GM12865 (cell line): ENCODE measurements around the gene NGRN.

Source experiments
- DNase-seq: peaks from one replicate; pipeline ENCODE4 v3.0.0; 2010; ENCODE audit warnings: low read depth
- H3K4me3 ChIP-seq: 2 replicates; pipeline ENCODE4 v1.5.1; 2011; ENCODE audit warnings: mild to moderate bottlenecking, low read depth, low read length, control low read depth
- TF ChIP-seq, protein P1 (sequence below): IDR thresholded peaks from 2 replicates; pipeline ENCODE4 v1.5.1; 2011; ENCODE audit warnings: low read length, control low read depth, low read depth, inconsistent platforms; ENCODE audit not compliant: insufficient read depth; ENCODE audit errors: missing control alignments

The NGRN gene

DNA sequence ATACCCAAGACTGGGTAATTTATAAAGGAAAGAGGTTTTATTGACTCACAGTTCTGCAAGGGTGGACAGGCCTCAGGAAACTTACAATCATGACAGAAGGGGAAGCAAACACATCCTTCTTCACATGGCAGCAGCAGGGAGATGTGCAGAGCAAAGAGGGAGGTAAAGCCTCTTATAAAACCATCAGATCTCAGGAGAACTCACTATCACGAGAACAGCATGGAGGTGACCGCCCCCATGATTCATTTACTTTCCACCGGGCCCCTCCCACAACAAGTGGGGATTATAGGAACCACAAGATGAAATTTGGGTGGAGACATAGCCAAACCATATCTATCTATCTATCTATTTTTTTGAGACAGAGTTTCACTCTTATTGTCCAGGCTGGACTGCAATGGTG is 26.1 kb upstream of the NGRN start:
- no peak for DNase-seq
- TF ChIP-seq, protein P1, sequence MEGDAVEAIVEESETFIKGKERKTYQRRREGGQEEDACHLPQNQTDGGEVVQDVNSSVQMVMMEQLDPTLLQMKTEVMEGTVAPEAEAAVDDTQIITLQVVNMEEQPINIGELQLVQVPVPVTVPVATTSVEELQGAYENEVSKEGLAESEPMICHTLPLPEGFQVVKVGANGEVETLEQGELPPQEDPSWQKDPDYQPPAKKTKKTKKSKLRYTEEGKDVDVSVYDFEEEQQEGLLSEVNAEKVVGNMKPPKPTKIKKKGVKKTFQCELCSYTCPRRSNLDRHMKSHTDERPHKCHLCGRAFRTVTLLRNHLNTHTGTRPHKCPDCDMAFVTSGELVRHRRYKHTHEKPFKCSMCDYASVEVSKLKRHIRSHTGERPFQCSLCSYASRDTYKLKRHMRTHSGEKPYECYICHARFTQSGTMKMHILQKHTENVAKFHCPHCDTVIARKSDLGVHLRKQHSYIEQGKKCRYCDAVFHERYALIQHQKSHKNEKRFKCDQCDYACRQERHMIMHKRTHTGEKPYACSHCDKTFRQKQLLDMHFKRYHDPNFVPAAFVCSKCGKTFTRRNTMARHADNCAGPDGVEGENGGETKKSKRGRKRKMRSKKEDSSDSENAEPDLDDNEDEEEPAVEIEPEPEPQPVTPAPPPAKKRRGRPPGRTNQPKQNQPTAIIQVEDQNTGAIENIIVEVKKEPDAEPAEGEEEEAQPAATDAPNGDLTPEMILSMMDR = no peak
- H3K4me3 ChIP-seq = no peak overlapping the region

GRCh38 chr15:90240856-90241255 is 24.6 kb upstream of the NGRN start:
- no peak overlapping the region for H3K4me3 ChIP-seq
- DNase-seq = no peak
- TF ChIP-seq, protein P1 = no peak

GRCh38 chr15:90241343-90242192 is 23.9 kb upstream of the NGRN start:
- H3K4me3 ChIP-seq = no peak overlapping the region
- TF ChIP-seq, protein P1 = no peak

DNA sequence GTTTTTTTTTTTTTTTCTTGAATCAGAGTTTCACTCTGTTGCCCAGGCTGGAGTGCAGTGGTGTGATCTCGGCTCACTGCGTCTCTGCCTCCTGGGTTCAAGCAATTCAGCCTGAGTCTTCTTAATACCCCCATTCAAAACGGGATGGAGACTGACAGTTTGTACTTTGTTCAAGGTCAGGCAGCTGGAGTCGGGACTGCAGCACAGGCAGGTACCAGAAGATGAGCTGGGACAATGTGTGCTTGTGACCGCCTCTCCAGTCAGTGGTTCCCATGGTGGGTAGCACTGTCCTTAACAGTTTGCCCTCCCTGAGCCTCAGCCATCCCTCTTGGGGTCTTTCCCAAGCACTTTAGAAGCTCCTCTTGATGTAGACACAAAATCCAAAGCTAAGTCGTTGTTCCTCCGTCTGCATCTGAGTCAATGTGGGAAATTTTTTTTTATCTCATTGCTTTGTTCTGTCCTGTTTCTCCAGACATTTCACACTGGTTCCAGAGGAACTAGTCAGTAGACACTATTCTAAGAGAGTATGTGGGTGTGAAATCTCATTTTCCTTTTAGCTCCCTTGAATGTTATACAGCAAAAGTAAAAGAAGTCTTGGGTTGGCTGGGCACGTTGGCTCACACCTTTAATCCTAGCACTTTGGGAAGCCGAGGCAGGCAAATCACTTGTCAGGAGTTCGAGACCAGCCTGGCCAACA is 21.4 kb upstream of the NGRN start:
- no peak overlapping the region for H3K4me3 ChIP-seq
- no peak for DNase-seq

More at GRCh38 chr15:90241343-90242192, 23.9 kb upstream of the NGRN start:
- no peak for DNase-seq

DNA sequence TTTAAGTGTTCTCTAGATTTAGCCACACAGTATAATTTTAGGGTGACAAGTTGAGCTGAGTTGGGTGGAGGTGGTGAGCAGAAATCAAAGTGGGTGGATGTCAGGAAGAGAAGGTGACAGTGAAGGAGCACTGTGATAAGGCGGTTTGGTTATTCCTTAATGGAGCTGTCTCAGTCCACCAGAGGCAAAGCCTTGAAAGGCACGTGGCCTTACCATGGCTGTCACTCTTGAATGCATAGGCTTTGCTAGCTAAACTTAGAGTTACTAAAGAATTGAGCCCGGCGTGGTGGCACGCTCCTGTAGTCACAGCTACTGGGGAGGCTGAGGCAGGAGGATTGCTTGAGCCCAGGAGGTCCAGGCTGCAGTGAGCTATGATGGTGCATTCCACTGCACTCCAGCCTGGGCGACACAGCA is 16.7 kb upstream of the NGRN start:
- TF ChIP-seq, protein P1 = no peak
- DNase-seq = no peak
- no peak overlapping the region for H3K4me3 ChIP-seq

More for the DNA sequence above, 21.4 kb upstream of the NGRN start:
- TF ChIP-seq, protein P1 = no peak

DNA sequence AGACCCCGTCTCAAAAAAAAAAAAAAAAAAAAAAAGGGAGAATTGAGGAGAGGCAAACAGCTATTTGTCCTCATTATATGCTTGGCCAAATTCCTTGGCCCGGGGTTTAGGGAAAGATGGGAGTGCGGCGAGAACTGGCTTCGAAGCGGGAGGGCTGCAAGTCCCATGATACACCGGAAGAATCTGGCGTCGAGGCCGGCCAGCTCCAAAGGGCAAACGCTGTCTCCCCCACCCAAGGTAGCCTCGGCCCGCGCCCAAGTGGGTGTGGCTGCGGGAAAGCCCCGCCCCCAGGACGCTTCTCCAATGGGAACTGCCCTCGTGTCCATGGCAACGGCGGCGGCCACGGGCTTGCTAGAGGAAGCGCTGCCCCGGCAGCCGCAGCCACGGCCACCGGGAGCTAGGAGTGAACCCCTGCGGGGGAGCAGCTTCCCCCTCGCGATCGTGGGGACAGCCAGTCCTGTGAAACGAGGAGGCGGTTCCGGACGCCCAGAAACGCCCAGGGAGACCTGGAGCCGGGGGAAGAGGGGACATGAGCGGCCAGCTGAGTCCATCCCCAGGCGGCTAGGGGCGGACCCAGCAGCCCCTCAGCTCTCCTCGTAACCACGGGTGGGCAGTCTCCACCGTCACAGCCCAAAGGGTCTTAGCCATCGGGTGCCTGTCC is 16.1 kb upstream of the NGRN start, which contains the start of gene TTLL13:
Gene TTLL13 (plus strand): TSS at position 354 of the 661 bp plus-strand sequence. CDS start 1,075 bp downstream, outside the sequence.
- peak within 1 kb of the TSS; percentile 28 for H3K4me3 ChIP-seq
- TF ChIP-seq, protein P1 = no peak
- peak; percentile 81 for DNase-seq
